Activated CD4-positive, alpha-beta T cell treated with anti-CD3 and anti-CD28 coated beads, Interleukin-10, Interleukin-2, amounts not matched to agents 100 ng/mL and 50 ng/mL, durations not matched to agents 16 hours and 8 hours (primary cell): ENCODE measurements around the gene COL5A1.

Experiments
- DNase-seq: peaks from one replicate; pipeline ENCODE4 v3.0.0-alpha.2; 2020

Gene COL5A1

GRCh38 chr9:134804871-134805270, 163.3 kb downstream of the COL5A1 start:
- DNase-seq: no peak

GRCh38 chr9:134807716-134808446, 166.3 kb downstream of the COL5A1 start:
- DNase-seq: no peak

DNA sequence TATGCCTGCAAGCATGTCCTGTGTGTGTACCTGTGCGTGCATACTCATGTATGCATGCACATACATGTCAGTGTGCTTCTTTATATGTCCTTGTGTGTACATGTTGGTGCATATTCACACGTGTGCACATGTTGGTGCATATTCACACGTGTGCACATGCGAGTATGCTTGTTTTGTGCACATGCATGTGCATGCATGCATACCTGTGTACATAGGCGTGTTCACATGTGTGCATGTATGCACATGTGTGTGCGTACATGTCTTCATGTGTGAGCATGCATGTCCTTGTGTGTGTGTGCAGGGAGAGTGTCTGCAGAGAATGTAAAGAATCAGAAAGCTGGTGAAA, 166.8 kb downstream of the COL5A1 start:
- no peak for DNase-seq

DNA sequence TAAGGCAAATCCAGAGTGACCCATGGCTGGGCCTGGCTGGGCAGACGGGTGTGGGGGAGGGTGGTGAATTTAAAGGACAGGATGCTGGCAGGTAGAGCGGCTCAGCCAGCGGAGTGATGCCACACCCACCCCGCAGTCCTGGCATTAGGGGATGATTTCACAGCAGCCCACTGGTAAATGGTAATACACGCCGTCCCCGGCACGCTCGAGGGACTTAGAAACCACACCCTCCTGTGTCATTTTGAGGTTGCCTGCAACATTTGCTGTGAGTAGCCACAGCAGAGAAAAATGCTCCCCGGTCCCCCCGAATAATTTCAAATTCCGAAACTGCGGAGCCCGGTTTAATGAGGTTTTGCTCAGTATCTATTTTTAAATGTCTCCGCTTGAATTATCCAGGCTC, 167.7 kb downstream of the COL5A1 start:
- DNase-seq: no peak

DNA sequence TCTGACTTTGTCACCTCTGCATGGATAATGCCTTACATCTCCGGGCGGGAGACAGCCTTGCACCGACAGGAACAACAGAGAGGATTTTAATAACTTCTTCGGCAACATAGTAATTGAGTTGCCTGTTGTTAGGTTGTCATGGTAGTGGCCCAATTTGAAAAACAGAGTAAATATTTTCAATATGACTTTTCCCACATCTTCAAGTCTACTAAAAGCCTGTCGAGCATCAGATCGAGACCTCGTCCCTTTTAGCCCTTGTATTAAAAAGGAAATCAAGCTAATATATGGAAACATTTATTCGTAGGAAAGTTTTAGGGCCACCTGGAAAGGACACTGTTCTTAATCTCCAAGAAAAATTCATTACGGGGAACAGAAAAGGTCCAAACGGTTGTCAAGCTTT, 168.2 kb downstream of the COL5A1 start:
- no peak for DNase-seq

- DNase-seq: no peak
Observed at GRCh38 chr9:134811079-134811672, 169.6 kb downstream of the COL5A1 start.

DNA sequence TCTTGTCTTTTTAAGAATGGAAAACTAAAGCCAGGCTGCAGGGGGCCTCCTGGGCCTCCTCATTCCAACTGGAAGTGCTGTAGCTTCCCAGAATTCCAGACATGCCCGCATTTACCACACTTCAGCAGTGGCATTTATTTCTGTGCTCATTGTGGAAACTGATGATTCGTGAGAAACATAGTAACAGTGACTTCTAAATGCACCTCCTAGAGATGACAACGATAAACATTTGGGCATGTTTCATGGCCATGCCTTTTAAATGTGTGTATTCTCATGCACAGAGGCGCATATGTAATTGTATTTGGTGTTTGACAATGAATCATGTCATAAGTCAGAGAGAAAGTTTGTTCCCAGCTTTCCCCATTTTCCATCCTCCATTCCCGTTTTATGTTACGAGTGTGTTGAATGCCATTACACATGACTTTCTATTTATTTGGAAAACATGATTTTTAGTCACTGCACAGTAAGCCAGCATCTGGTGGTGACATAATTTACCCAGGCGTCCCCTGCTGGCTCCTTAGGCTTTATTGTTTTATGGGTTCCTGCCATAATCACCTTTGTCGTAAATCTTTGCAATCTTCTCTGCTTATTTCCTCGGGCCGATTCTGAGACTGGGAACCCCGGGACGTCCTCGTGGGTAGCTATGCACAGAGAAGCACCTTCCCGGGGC, 170.2 kb downstream of the COL5A1 start:
- no peak for DNase-seq

DNA sequence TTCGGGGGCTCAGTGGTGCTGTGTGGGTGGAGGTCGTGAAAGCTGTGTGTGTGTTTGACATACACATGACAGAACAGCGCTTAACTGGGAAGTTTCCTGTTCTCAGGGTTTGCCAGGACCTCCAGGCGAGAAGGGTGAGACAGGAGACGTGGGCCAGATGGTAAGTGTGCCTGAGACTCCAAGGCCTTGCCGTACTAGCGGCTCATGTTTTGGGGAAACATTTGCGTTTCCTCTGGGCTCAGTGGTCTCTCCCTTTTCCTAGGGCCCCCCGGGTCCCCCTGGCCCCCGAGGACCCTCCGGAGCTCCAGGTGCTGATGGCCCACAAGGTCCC, 170.7 kb downstream of the COL5A1 start:
- DNase-seq: no peak

DNA sequence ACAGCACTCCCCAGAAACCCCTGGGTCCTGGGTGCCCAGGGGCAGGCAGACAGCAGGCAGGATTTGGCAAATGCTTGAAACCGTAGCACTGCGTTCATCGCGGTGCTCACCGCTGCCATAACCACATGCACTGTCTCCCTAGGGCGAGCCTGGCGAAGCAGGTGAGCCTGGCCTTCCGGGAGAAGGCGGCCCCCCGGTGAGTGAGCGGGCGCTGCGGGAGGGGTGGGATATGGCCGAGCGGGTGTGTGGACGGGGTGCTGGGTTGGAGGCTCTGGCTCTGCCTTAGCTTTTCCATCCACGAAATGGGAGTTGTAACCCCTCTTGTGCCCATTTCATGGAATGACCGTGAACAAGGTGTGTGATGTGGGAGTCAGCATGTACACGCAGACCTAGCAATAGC, 172.2 kb downstream of the COL5A1 start:
- DNase-seq: no peak

DNA sequence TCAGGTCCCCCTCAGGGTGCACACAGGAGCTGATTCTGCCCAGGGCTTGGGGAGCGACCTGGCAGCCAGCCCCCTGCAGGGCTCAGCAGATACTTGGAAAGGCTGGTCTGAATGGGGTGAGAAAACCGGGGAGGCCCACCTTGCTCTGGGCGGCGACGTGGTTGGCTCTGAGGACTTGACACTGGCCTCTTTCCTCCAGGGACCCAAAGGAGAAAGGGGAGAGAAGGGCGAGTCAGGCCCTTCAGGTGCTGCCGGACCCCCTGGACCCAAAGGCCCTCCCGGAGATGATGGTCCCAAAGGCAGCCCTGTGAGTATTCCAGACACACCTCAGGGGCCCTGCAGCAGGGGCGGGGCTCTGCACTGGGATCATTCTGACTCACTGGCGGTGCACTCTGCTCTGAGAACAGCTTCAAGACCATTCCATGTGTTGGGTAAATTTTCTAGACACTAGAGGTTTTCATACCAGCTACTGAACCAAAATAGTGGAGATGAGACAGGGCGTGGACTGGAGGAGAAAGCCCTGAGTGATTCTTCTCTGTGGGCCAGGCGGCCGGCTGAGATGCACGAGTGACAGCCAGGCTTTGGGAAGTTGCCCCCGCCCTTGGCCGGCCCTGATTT, 173.1 kb downstream of the COL5A1 start:
- no peak for DNase-seq

DNA sequence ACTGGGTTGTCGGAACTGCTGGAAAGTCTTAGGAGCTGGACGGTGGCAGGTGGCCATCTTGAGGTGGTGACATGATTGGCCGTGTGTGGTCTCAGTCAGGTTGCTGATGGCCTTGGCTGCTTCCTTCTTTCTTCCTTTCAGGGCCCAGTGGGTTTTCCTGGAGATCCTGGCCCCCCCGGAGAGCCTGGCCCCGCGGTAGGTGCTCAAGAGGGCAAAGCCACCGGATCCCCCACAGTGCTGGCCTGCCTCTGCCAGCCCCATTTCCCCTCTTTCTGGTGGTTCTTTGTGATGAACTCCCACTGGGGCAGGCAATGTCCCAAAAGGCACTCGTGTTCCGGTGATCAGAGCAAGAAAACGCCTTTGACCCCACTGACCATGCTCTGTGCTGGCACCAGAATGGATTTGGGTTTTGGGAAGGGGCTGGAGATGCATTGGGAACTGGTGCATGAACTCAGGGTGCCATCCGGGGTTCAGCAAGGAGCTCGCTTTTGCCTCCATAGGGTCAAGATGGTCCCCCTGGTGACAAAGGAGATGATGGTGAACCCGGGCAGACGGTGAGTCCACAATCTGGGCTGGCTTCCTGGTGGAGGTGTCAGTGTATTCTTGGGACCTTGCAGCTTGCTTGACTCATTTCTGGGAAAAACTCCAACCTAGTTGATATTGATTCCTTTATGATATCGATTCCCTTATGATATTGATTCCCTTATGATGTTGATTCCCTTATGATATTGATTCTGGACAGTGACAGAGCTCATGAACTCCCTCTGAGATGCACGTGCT, 174.0 kb downstream of the COL5A1 start:
- no peak for DNase-seq

- no peak for DNase-seq
Observed at GRCh38 chr9:134816264-134816663, 174.7 kb downstream of the COL5A1 start.

DNA sequence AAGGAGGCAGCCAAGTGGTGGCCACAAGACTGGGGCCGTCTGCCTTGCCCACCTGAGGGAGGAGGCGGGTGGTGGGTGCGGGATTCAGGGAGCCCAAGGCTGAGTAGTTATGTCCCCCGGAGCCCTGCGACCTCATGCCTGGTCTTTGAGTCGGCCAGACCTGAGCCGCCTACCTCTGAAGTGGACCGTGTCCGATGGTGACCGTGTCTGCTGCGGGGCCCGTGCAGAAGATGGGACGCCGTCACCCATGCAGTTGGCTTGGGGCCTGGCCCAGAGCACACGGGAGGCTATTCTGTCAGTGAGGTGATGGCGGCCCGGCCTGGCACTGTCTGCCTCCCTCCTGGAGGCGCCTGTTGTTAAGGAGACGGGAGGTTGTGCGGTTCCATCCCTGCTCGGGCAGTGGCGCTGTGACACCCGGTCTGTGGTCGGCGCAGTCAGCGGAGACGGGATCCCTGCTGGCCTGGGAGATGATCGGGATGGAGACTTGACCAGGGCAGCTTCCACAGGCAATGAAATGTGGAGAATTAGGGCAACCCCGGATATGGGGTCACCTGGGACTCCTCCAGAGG, 176.5 kb downstream of the COL5A1 start:
- DNase-seq: no peak

- no peak for DNase-seq
Observed at GRCh38 chr9:134818591-134818990, 177.0 kb downstream of the COL5A1 start.

- DNase-seq: no peak
Observed at GRCh38 chr9:134820901-134821300, 179.3 kb downstream of the COL5A1 start.

- DNase-seq: no peak
Observed at GRCh38 chr9:134822541-134822940, 180.9 kb downstream of the COL5A1 start.

DNA sequence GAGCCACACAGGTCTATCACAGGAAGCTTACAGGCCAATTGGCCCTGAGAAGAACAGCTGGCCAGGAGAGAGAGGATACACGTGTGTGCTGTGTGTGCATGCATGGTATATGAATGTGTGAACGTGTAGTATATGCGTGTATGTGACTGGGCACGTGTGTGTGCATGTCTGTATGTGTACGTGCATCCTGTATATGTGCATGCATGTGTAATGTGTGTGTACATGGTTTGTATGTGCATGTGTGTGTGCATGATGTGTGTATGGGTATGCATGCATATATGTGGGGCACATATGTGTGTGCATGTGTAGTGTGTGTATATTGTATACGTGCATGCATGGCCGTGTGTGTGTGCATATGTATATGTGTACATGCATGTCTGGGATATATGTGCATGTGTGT, 182.0 kb downstream of the COL5A1 start:
- no peak for DNase-seq

DNA sequence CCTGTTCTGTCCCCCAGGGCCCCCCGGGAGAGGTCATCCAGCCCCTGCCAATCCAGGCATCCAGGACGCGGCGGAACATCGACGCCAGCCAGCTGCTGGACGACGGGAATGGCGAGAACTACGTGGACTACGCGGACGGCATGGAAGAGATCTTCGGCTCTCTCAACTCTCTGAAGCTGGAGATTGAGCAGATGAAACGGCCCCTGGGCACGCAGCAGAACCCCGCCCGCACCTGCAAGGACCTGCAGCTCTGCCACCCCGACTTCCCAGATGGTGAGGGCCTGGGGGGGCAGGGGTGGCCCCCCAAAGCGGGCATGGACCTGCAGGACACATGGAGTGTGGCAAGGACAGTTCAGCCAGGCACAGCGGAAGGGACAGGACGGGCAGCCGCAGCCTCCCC, 183.0 kb downstream of the COL5A1 start:
- DNase-seq: no peak

DNA sequence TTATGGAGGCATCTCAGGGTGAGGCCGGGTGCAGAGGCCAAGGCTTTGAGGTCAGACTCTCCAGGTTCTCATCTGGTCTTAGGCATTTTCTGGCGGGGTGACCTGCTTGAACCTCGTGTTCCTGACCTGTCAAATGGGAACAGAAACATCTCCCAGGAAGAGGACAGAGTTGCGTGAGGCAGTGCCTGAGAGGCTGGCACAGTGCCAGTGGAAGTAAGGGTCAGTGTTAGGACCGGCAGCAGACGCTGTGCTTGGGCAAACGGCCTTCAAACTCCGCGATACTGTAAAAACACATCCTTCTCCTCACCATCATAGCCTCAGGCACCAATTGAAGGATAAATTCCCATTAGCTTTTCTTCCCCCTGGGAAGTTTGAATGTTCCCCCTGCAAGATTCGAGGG, 183.4 kb downstream of the COL5A1 start:
- no peak for DNase-seq

GRCh38 chr9:134826336-134827285, 185.0 kb downstream of the COL5A1 start:
- no peak for DNase-seq

GRCh38 chr9:134827559-134827958, 186.0 kb downstream of the COL5A1 start:
- no peak for DNase-seq

- no peak for DNase-seq
Observed at GRCh38 chr9:134827993-134828392, 186.4 kb downstream of the COL5A1 start.
